ENCODE data around the gene MPIG6B. TPM values are rescaled to one million over a fixed set of nuclear protein-coding genes. Genes with fewer than 3 reads are reported as not detected.
"Not testable (repeated sequence)": the region's sequence is repeated elsewhere in the genome, so short reads cannot be mapped to it uniquely, and the experiment has no call there.

The MPIG6B gene
- polyA plus RNA-seq, 4 donors: 0.96 to 3.8 (median 1.2) TPM

DNA sequence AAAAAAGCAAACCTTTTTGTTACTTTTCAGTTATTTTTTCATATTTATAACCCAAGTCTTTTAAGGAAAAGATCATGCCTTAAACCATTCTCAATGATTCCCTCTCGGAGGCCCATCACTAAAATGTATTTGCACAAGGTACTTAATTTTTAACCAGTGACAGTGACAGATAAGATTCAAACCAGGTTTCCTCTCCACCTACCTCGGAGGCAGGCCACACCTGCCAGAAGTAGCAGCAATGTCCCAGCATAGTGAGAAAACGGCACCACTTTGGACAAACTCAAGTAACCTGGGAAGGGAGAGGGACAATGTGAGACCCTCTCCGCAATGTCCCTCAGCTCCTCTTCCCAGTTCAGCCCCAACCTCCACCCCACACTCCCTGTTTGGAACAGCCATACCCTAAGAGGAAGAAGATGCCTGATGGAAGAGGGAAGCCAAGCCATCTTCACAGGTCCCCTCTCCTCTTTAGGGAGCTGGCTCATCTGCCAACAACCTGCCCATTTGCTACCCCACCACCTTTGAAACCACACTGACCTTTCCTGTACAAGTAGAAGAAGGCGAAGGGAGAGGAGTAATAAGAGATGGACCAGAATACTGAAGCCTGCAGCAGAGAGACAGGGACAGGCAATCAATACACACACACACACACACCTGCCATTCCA is 22.3 kb upstream of the MPIG6B start:
- DNase-seq (ENCODE audit: low read depth in 4 of 4, low spot score in 3 of 4): no peak

DNA sequence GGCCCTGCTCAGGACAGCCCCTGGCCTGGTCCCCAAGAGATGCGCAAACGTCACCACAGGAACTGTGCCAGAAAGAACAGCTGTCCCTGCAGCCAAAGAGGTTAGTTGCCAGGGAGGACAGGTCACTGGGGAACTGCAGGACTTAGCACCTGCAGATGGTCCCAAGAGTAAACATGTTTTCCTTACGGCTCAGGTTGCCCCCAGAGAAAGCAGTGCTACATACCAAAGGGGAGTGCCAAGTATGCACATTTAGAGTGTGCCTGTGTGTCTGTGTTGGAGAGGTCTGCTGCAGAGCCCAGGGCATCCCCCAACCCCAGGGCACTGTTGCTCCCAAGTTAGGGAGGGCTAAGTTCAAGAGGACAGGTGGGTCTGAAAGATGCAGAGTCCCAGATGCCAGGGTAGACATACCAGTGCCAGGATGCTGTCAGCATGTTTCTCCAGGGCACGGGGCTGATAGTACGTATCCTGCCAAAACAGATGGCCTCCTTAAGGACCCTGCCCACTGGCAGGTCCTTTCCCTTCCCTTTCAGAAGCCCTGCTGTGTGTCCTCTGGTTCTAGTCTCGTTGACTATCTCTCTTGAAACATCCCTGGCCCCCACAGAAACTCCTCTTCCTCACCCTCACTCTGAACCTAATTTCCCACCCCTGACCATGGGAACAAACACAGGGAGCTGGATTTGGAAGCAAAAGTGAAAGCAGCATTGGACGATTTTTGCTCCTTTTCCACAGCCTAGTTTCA is 21.3 kb upstream of the MPIG6B start:
- DNase-seq (ENCODE audit: low read depth in 4 of 4, low spot score in 3 of 4): no peak

DNA sequence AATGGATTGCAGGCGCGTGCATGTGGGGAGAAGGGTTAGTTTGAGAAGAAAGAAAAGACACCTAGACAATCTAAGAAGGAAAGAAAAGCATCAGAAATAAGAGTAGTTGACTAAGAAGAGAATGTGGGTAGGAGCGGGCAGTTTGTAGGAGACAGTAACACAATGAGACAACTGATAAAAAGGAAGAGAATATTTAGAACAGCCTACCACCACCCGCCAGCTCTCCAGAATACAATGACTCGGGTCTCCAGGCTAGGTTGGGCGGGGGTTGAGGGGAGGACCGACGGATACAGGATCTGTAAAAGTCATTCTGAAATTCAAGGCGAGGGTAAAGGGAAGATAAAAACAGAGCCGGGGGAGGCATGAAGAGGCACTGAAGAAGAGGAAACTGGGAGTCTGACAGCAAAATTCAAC is 20.8 kb upstream of the MPIG6B start:
- DNase-seq (ENCODE audit: low read depth in 4 of 4, low spot score in 3 of 4): no peak

DNA sequence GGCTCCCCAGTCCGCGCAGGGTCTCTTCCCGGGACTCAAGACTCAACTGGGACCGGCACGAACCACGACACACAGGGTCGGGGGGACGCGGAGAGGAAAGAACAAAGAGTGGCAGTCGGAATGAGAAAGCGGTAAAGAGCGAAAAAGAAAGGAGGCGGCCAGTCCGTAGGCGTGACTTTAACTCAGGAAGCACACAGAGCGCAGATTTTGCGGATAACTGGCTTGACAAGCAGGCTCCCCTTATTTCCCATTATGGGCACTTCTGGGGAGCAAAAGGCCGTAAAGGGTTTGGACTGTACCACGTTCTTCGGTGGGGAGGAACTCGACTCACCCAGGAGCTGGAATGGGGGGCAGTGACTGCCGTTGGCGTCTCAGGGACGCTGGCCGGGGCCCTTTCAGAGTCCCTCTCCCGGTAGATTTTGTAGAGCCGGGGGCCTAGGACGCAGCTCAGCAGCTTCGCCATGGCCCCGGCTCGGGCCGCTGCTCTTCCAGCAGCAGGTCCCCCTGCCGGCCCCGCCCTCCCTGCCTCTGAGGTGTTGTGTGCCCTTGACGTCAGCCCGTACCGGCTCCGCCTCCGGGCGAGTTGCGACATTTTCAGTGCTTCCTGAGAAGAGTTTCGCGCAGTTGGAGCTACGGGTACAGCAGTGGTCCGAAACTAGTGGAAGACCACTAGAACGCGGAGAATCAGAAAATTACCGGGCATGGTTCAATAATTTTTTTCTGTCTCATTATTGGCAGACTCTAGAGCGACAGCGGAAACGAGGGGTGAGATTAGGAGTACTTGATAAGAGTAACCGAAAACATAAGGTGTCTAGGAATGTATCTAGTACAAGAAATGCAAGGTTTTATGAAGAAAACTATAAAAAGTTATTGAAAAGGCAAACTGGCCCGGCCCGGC is 20.1 kb upstream of the MPIG6B start, which contains the start of gene ABHD16A:
Gene ABHD16A (minus strand): TSS at position 506 of the 898 bp plus-strand sequence. CDS start 43 bp downstream, at position 463.
- peak; percentile 97 to 99 (median 99) for DNase-seq (ENCODE audit: low read depth in 4 of 4, low spot score in 3 of 4)

DNA sequence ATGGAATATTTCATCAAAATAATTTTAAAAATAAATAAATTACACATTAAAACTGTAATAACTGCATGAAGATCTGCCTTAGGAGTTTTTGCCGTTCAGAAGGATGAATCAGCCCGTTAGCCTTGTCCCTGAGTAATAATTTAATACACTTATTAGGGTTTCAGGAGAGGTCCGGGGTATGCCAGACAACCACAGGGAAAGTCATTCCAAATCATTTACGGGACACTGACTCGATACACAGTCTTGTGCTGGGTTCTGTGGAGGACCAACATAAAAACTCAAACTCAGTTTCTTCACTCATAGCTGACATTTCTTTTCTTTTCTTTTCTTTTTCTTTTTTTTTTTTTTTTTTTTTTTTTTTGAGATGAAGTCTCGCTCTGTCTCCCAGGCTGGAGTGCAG is 17.2 kb upstream of the MPIG6B start:
- no peak for DNase-seq (ENCODE audit: low read depth in 4 of 4, low spot score in 3 of 4)

DNA sequence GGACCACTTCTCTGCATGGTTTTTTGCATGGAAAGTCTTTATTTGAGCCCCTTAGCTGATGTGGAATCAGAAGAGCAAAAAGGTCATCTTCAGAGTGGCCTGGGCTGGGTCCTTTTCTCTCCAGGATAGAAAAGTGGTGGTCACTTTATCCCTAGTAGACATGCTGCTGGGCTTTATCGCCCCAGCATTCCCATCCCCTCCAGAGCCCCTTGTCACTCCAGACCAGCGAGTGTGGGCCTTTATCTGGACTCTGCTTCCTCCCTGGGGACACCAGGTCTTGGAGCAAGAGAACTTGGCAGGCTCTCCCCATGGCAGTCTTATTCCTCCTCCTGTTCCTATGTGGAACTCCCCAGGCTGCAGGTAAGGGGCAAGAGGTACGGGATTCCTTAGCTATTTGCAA is 16.6 kb upstream of the MPIG6B start, which contains the start of gene LY6G6F:
Gene LY6G6F (plus strand): TSS at position 268 of the 400 bp plus-strand sequence. CDS start 41 bp downstream, at position 309.
- no peak for DNase-seq (ENCODE audit: low read depth in 4 of 4, low spot score in 3 of 4)

DNA sequence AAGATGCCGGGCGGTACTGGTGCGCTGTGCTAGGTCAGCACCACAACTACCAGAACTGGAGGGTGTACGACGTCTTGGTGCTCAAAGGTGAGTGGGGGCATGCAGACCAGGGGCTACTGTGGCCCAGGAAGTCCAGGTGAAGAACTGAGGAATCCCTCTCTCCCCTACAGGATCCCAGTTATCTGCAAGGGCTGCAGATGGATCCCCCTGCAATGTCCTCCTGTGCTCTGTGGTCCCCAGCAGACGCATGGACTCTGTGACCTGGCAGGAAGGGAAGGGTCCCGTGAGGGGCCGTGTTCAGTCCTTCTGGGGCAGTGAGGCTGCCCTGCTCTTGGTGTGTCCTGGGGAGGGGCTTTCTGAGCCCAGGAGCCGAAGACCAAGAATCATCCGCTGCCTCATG is 15.5 kb upstream of the MPIG6B start:
- DNase-seq (ENCODE audit: low read depth in 4 of 4, low spot score in 3 of 4): no peak

DNA sequence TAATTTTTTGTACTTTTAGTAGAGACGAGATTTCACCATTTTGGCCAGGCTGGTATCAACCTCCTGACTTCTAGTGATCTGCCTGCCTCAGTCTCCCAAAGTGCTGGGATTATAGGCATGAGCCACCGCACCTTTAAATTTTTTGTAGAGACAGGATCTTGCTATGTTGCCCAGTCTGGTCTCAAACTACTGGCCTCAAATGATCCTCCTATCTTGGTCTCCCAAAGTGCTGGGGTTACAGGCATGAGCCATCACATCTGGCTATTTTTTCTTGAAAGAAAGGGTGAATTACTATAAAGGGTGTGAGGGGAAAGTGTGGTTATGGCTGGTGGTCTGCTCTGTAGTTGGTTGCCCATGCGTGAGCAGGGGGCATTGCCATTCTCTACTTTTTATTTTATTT is 14.9 kb upstream of the MPIG6B start:
- DNase-seq (ENCODE audit: low read depth in 4 of 4, low spot score in 3 of 4): no peak

DNA sequence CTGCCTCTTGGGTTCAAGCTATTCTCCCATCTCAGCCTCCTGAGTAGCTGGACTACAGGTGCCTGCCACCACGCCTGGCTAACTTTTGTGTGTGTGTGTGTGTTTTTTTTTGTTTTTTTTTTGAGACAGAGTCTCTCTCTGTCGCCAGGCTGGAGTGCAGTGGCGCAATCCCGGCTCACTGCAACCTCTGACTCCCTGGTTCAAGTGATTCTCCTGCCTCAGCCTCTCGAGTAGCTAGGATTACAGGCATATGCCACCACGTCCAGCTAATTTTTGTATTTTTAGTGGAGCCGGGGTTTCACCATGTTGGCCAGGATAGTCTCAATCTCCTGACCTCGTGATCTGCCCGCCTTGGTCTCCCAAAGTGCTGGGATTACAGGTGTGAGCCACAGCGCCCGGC is 14.0 kb upstream of the MPIG6B start:
- DNase-seq (ENCODE audit: low read depth in 4 of 4, low spot score in 3 of 4): not testable (repeated sequence)

DNA sequence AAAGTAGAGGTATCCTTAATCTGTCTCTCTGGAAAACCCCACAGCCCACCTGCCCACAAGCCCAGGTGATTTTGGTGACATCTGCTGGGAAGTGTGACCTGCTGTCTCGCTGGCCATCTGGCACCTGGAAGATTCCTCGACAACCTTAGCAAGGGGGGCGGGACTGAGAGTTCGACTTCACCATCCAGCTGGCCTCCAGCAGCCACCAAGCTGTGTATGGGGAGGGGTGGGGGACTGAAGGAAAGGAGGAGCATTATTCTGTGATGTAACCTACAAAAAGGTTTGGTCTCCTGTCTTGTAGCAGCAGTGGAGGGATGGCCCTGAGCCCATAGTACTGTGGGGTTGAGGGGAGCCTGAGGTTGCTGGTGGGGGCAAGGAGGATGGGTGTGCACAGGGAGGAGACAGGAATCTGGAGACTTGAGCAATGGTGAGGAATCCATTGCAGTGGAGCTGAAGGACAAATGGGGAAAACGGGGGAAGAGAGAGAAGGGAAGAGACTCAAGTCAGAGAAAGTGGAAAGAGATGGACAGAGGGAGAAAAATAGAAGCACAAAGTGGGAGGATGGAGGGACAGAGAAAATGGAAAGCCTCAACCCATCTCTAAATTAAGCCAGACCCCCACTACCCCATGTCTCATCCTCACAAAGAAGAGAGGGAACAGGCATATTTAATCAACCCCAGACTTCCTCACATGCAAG is 12.5 kb upstream of the MPIG6B start:
- DNase-seq (ENCODE audit: low read depth in 4 of 4, low spot score in 3 of 4): no peak

DNA sequence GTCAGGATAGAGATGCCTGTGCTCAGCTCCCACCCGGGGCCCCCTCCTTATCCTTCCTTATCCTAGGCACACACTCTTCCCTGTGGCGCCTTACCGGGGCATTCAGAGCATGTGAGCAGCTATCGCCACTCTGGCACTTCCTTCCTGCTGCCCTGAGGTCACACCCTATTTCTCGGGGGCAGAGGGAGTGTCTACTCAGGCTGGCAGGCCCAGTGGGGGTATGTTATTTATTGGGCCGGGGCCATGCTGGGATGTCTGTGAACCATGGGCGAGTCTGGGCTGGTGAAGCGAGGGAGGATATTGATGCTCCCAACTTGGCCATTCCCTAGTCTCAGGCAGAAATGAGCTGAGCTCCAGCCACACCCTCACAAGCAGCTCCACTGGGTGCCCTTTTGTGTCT is 11.9 kb upstream of the MPIG6B start:
- DNase-seq (ENCODE audit: low read depth in 4 of 4, low spot score in 3 of 4): no peak

DNA sequence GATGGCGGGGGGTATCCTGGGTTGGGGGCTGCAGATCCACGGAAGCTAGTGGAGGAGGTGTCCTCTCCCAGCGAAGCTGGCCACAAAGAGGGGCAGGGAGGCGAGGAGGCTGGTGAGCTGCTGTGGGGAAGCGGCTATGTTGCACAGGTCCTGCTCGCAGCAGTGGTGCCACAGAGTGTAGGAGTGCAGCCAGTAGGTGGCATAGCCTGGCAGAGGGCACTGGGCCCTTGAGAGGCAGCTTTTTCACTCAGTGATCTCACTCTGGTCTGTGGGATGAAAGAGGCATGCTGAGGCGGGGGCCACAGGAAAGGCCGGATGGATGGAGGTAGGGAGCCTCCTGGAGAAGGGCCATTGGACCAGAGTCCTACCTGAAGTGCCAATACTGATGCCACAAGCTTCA is 10.9 kb upstream of the MPIG6B start:
- DNase-seq (ENCODE audit: low read depth in 4 of 4, low spot score in 3 of 4): no peak

DNA sequence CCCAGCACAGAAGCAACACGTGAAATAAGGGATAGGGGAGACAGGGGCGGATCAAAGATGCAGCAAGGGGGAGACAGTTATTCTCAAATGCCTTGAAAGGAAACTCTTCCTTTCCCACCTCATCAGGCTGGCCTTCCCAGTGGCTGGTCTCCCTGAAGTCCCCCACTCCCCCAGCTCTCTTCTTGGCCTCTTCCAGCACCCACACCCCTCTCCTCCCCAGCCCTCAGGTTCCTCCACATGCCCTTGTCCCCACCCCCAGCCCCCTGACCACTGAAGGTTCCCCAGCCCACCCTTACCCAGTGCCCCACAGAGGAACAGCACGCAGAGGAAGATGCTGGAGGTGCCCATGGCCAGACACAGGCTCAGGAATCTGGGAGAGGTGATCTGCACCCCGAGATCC is 9.7 kb upstream of the MPIG6B start:
- no peak for DNase-seq (ENCODE audit: low read depth in 4 of 4, low spot score in 3 of 4)

DNA sequence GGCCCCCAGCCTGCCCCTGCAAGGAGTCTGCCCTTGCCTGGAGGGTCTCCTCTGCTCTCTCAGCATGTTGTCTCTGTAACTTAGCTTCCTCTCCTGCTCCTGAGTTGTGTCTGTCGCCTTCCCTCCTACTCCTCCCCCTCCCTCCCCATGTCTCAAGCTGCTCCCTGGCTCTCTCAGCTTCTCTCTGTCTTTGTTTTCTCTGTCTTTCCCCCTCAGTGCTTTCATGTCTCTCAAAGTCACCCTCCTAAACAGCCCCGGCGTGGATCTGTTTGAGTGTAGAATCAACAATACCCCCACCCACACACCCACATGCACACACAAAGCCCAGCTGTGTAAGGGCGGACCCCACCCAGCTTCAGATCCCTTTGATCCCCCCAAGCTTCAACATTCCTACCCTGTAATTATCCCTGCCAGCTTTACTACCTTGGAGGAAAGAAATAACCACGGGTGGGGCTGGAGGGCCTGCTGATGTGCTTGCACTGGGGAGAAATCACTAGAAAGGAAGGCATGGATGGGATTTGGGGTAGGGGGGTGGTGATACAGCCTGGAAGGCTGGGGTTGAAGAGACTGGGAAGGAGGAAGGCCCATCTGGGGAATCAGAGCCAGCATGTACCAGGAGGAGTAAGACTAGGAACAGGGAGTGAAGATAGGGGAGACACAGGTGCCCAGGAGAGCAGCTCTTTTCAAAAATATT is 9.0 kb upstream of the MPIG6B start:
- peak in 1 of 4 donors; percentile 38 for DNase-seq (ENCODE audit: low read depth in 4 of 4, low spot score in 3 of 4)

DNA sequence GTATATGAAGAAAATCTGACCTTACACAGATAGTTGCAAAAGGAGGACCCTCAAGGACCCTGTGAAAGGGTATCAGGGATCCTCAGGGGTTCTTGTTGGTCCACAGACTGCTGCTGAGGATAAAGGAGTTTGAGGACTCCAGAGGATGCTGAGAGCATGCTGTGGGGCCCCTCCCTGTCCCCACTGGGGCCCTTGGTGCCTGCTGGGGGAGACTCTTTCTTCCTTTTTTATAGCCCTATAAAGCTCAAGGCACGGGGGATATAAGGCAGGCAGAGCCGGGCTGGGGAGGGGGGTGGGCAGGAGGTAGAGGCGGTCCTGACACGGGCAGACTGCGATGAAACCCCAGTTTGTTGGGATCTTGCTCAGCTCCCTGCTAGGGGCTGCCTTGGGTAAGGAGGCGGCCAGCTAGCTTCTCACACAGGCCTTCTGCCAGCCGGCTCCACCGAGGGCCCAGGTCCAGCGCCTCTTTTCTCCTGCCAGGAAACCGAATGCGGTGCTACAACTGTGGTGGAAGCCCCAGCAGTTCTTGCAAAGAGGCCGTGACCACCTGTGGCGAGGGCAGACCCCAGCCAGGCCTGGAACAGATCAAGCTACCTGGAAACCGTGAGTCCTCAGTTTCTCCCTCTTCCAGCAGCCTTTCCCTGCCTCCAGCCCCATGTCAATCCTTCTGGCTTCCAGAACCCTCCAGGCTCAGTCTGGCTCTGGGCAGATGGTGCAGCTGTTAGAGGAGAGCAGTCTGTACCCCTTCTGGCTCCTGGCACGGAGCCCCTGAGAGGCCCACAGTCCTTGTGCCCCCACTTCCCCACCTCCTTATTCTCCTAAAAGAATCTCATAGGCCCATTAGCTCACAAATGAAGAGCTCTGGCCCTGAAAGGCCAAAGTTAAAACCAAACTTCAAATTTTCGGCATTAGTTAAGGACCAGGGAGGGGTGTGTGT is 7.9 kb upstream of the MPIG6B start, which contains the start of gene LY6G6D:
Gene LY6G6D (plus strand): TSS at position 327 of the 937 bp plus-strand sequence. CDS start 8 bp downstream, at position 335.
- no peak for DNase-seq (ENCODE audit: low read depth in 4 of 4, low spot score in 3 of 4)

DNA sequence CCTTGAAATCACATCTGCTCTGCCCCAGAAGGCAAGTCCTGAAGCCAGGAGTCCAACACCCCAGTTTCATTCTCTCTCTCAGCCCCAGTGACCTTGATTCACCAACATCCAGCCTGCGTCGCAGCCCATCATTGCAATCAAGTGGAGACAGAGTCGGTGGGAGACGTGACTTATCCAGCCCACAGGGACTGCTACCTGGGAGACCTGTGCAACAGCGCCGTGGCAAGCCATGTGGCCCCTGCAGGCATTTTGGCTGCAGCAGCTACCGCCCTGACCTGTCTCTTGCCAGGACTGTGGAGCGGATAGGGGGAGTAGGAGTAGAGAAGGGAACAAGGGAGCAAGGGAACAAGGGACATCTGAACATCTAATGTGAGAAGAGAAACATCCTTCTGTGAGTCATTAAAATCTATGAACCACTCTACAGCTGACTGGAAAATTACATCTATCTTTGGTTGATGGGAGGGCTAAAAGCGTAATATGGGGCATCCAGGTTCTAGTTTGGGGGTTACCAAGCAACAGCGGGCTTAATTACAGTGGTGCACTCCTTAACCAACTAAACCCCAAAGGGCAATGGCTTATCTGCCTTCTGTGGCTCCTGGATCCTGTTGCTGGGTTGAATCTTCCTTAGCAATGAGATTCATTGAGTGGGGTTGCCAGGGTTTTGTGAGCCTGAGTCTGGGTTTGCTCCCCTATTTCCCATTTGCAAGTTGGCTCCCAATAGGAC is 5.5 kb upstream of the MPIG6B start:
- no peak for DNase-seq (ENCODE audit: low read depth in 4 of 4, low spot score in 3 of 4)

DNA sequence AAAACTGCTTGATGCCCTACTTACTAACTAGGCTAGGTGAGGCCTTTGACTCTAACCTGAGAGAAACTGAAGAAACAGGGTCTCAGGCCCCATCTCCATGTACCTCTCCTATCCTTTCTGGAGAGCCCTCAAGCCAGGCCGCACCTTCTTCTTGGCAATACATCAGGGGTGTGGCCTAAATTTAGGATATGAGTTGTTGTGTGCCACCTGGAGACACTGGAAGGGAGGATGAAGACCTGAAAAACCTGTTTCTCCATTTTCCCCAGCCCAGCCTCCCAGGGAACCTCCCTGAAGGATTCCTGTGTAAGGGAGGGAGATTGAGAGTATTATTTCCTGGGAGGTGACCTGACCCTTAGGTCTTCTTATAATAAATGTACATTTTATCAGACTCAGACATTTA is 4.9 kb upstream of the MPIG6B start:
- DNase-seq (ENCODE audit: low read depth in 4 of 4, low spot score in 3 of 4): no peak

DNA sequence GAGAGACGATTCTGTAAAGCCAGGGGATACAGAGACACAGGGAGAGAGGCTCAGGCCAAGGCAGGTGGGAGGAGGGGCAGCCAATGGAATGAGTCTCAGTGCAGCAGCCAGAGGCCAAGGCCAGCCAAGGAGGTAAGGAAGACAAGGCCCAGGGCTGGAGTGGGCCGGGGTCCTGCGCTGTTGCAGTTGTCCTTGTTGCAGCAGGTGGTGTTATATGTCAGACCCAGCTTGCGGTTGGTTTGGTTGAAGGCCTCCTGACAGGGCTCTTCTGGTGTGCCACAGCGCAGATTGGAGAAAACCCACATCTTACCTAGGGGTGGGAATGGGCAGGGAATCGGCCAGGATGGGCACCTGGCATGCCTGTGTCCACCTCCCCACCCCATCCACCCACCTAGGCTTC is 4.2 kb upstream of the MPIG6B start:
- no peak for DNase-seq (ENCODE audit: low read depth in 4 of 4, low spot score in 3 of 4)

All from right renal pelvis (tissue), 4 donors.